OCI-LY3 (cell line): ENCODE results near the gene CREB5.

ENCODE experiments used
- EZH2phosphoT487 ChIP-seq: fragments of 200-600 bp; shearing (Covaris generic); IDR thresholded peaks from 2 replicates; pipeline ENCODE4 v1.6.1; 2018; ENCODE audit warnings: antibody characterized with exemption, mixed run types, low read depth
- TF ChIP-seq, protein P1 (sequence below): fragments of 200-600, 300-600 bp; sonication (generic); IDR thresholded peaks from 2 replicates; pipeline ENCODE4 v1.5.1; 2014; ENCODE audit warnings: antibody characterized with exemption, low read length, low read depth

DNA sequence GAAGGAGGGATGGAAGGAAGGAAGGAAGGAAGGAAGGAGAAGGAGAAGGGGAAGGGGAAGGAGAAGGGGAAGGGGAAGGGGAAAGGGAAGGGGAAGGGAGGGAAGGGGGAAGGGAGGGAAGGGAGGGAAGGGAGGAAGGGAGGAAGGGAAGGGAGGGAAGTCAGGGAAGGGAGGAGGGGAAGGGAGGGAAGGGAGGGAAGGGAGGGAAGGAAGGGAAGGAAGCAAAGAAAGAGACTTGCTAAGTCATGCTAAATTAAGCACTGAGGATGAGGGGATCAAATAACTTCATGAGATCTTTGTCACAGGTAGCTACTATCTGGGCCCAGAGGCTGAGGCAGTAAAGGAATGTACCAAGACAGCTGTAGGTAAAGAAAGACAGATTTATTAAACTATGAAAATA, 429.4 kb downstream of the CREB5 start:
- TF ChIP-seq, protein P1, sequence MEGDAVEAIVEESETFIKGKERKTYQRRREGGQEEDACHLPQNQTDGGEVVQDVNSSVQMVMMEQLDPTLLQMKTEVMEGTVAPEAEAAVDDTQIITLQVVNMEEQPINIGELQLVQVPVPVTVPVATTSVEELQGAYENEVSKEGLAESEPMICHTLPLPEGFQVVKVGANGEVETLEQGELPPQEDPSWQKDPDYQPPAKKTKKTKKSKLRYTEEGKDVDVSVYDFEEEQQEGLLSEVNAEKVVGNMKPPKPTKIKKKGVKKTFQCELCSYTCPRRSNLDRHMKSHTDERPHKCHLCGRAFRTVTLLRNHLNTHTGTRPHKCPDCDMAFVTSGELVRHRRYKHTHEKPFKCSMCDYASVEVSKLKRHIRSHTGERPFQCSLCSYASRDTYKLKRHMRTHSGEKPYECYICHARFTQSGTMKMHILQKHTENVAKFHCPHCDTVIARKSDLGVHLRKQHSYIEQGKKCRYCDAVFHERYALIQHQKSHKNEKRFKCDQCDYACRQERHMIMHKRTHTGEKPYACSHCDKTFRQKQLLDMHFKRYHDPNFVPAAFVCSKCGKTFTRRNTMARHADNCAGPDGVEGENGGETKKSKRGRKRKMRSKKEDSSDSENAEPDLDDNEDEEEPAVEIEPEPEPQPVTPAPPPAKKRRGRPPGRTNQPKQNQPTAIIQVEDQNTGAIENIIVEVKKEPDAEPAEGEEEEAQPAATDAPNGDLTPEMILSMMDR = no peak
- TF ChIP-seq EZH2phosphoT487 = no peak
